ENCODE results near the gene AIP. TPM values are rescaled to one million over a fixed set of nuclear protein-coding genes. Genes with fewer than 3 reads are reported as not detected.

Gene AIP
- total RNA-seq, 1 donor from 2014 or later = 72.0 TPM

- DNase-seq (ENCODE audit: low spot score) = no peak
- intact Hi-C loops (cut with DNase I) = no loop called here
These were observed 38.3 kb downstream of the AIP start for GRCh38 chr11:67520856-67521824.

GRCh38 chr11:67521924-67522323 lies 39.1 kb downstream of the AIP start:
- intact Hi-C loops (cut with DNase I) = no loop called here
- DNase-seq (ENCODE audit: low spot score) = no peak
- no peak for ATAC-seq

More at GRCh38 chr11:67520856-67521824, 38.3 kb downstream of the AIP start:
- no peak for ATAC-seq

GRCh38 chr11:67522338-67522737 lies 39.5 kb downstream of the AIP start:
- DNase-seq (ENCODE audit: low spot score) (no peak), ATAC-seq (no peak)
- intact Hi-C loops (cut with DNase I) = no loop called here

GRCh38 chr11:67522844-67523555 lies 40.2 kb downstream of the AIP start, which contains the start of gene CABP2:
Gene CABP2, minus strand, starts transcription at chr11:67523446. Its CDS starts 120 bp downstream, at chr11:67523326.
- DNase-seq (ENCODE audit: low spot score) (no peak), ATAC-seq (no peak)
- intact Hi-C loops (cut with DNase I) = no loop called here

- ATAC-seq = no peak
- intact Hi-C loops (cut with DNase I) = no loop called here
- no peak for DNase-seq (ENCODE audit: low spot score)
These were observed 41.0 kb downstream of the AIP start for GRCh38 chr11:67523556-67524479.

GRCh38 chr11:67524480-67524808 lies 41.6 kb downstream of the AIP start:
- no peak for DNase-seq (ENCODE audit: low spot score)
- intact Hi-C loops (cut with DNase I) = no loop called here

GRCh38 chr11:67525275-67525976 lies 42.6 kb downstream of the AIP start:
- intact Hi-C loops (cut with DNase I) = no loop called here
- no peak for ATAC-seq
- no peak for DNase-seq (ENCODE audit: low spot score)

More at GRCh38 chr11:67524480-67524808, 41.6 kb downstream of the AIP start:
- ATAC-seq = no peak

GRCh38 chr11:67528376-67528775 lies 45.5 kb downstream of the AIP start:
- ATAC-seq (no peak), DNase-seq (ENCODE audit: low spot score) (no peak)
- intact Hi-C loops (cut with DNase I) = no loop called here

- intact Hi-C loops (cut with DNase I) = no loop called here
- DNase-seq (ENCODE audit: low spot score) = no peak
- no peak for ATAC-seq
These were observed 47.4 kb downstream of the AIP start for GRCh38 chr11:67530282-67530592.

GRCh38 chr11:67532889-67533288 lies 50.1 kb downstream of the AIP start:
- no peak for DNase-seq (ENCODE audit: low spot score)
- intact Hi-C loops (cut with DNase I) = no loop called here
- ATAC-seq = no peak

GRCh38 chr11:67534070-67534679 lies 51.3 kb downstream of the AIP start:
- DNase-seq (ENCODE audit: low spot score) (no peak), ATAC-seq (no peak)
- intact Hi-C loops (cut with DNase I) = no loop called here

- intact Hi-C loops (cut with DNase I) = no loop called here
- no peak for DNase-seq (ENCODE audit: low spot score)
- no peak for ATAC-seq
These were observed 52.7 kb downstream of the AIP start for GRCh38 chr11:67535561-67535960.

GRCh38 chr11:67538306-67538705 lies 55.5 kb downstream of the AIP start:
- peak; percentile 49 for ATAC-seq
- intact Hi-C loops (cut with DNase I) = no loop called here
- DNase-seq (ENCODE audit: low spot score) = no peak

GRCh38 chr11:67538823-67539505 lies 56.1 kb downstream of the AIP start:
- DNase-seq (ENCODE audit: low spot score) = no peak
- no peak for ATAC-seq
- intact Hi-C loops (cut with DNase I) = no loop called here

GRCh38 chr11:67539550-67539949 lies 56.7 kb downstream of the AIP start:
- DNase-seq (ENCODE audit: low spot score) (no peak), ATAC-seq (no peak)
- intact Hi-C loops (cut with DNase I) = no loop called here

All from sciatic nerve (tissue), 2 donors.